ENCODE data around the gene MTA2. TPM values are rescaled to one million over a fixed set of nuclear protein-coding genes. Genes with fewer than 3 reads are reported as not detected.

Gene MTA2
- total RNA-seq, 1 experiment from 2014 or later: 241 TPM

GRCh38 chr11:62580959-62581715, 20.5 kb downstream of the MTA2 start:
- no peaks in the 10 kb centered on the region for H3K9me3 ChIP-seq (ENCODE audit: low read depth, low read length, poor library complexity, severe bottlenecking)
- no TSS peak for BruUV-seq (replicated peaks)
- TF ChIP-seq EZH2 (IDR thresholded peaks at IDR 0.05; ENCODE audit: borderline replicate concordance, low read depth, low read length, poor library complexity, severe bottlenecking): no peak
- no peak for TF ChIP-seq CTCF (conservative IDR thresholded peaks at IDR 0.05; ENCODE audit: low read depth, low read length)
- no peaks in the 10 kb centered on the region for H3K27me3 ChIP-seq (replicated peaks; ENCODE audit: insufficient read depth, low read depth, low read length, poor library complexity)
- ChIA-PET CTCF (no interaction called here), POLR2A (ENCODE audit: low non-redundant PET) (no interaction called here)
- no peak overlapping the region for H3K4me3 ChIP-seq (ENCODE audit: low read depth, low read length, poor library complexity, severe bottlenecking)
- intact Hi-C loops (cut with micrococcal nuclease; ENCODE audit: unreplicated experiment): no loop called here
- H3K27ac ChIP-seq (ENCODE audit: low read depth, low read length, poor library complexity, severe bottlenecking): no peak overlapping the region
- no peaks in the 10 kb centered on the region for H3K4me1 ChIP-seq (ENCODE audit: insufficient read depth, low read length, poor library complexity, severe bottlenecking)
- no peak for DNase-seq (ENCODE audit: low spot score)
- peaks cover 64% of the 10 kb centered on the region for H3K36me3 ChIP-seq (ENCODE audit: insufficient read depth, low read length, poor library complexity, severe bottlenecking)

- intact Hi-C loops (cut with micrococcal nuclease; ENCODE audit: unreplicated experiment): no loop called here
- TF ChIP-seq CTCF (conservative IDR thresholded peaks at IDR 0.05; ENCODE audit: low read depth, low read length) (no peak), EZH2 (IDR thresholded peaks at IDR 0.05; ENCODE audit: borderline replicate concordance, low read depth, low read length, poor library complexity, severe bottlenecking) (no peak)
- Histone ChIP-seq H3K4me3 (ENCODE audit: low read depth, low read length, poor library complexity, severe bottlenecking) (no peak overlapping the region), H3K27me3 (replicated peaks; ENCODE audit: insufficient read depth, low read depth, low read length, poor library complexity) (no peaks in the 10 kb centered on the region), H3K36me3 (ENCODE audit: insufficient read depth, low read length, poor library complexity, severe bottlenecking) (peaks cover 56% of the 10 kb centered on the region), H3K4me1 (ENCODE audit: insufficient read depth, low read length, poor library complexity, severe bottlenecking) (peaks cover 9% of the 10 kb centered on the region), H3K9me3 (ENCODE audit: low read depth, low read length, poor library complexity, severe bottlenecking) (no peaks in the 10 kb centered on the region), H3K27ac (ENCODE audit: low read depth, low read length, poor library complexity, severe bottlenecking) (no peak overlapping the region)
- BruUV-seq (replicated peaks): no TSS peak
- ChIA-PET CTCF (no interaction called here), POLR2A (ENCODE audit: low non-redundant PET) (no interaction called here)
- DNase-seq (ENCODE audit: low spot score): no peak
Measured at GRCh38 chr11:62579252-62579651, 22.4 kb downstream of the MTA2 start.

- POLR2A ChIA-PET (ENCODE audit: low non-redundant PET): no interaction called here
- Histone ChIP-seq H3K9me3 (ENCODE audit: low read depth, low read length, poor library complexity, severe bottlenecking) (no peaks in the 10 kb centered on the region), H3K4me3 (ENCODE audit: low read depth, low read length, poor library complexity, severe bottlenecking) (no peak overlapping the region), H3K36me3 (ENCODE audit: insufficient read depth, low read length, poor library complexity, severe bottlenecking) (peaks cover 50% of the 10 kb centered on the region), H3K27me3 (replicated peaks; ENCODE audit: insufficient read depth, low read depth, low read length, poor library complexity) (no peaks in the 10 kb centered on the region), H3K27ac (ENCODE audit: low read depth, low read length, poor library complexity, severe bottlenecking) (no peak overlapping the region), H3K4me1 (ENCODE audit: insufficient read depth, low read length, poor library complexity, severe bottlenecking) (peaks cover 9% of the 10 kb centered on the region)
- intact Hi-C loops (cut with micrococcal nuclease; ENCODE audit: unreplicated experiment): no loop called here
- DNase-seq (ENCODE audit: low spot score): no peak
- TF ChIP-seq CTCF (conservative IDR thresholded peaks at IDR 0.05; ENCODE audit: low read depth, low read length): no peak
- no peak for TF ChIP-seq EZH2 (IDR thresholded peaks at IDR 0.05; ENCODE audit: borderline replicate concordance, low read depth, low read length, poor library complexity, severe bottlenecking)
- CTCF ChIA-PET: no interaction called here
- BruUV-seq (replicated peaks): no TSS peak
Measured at GRCh38 chr11:62578541-62578940, 23.1 kb downstream of the MTA2 start.

Measured in A673 (cell line).